Adrenal gland (tissue), 5 donors: Measurements from ENCODE around the gene SERGEF.
A peak's percentile ranks its signal among the peaks of the same experiment; 100 is the strongest.

Source experiments
- CTCF ChIP-seq, 6 experiments: fragments of 450-650 bp in 4 of 6; fragments of 200-600 bp in 2 of 6; sonication (generic) in 1 of 6; IDR thresholded peaks; 1 replicate in 5 of 6; 2 replicates in 1 of 6; pipeline versions ENCODE4 v1.5.1 to v1.8.0; 2016 to 2021; ENCODE audit warnings: antibody characterized with exemption in 6 of 6, mild to moderate bottlenecking in 2 of 6, moderate library complexity in 1 of 6
- POLR2A ChIP-seq, 2 donors: fragments of 450-650 bp; IDR thresholded peaks; one replicate each; pipeline ENCODE4 v1.6.1; 2017; ENCODE audit warnings: antibody characterized with exemption in 2 of 2, mild to moderate bottlenecking in 2 of 2, moderate library complexity in 1 of 2
- donor health status: DM: no; HTN: no; CAD: no.

GRCh38 chr11:18012906-18013781 is at the start of gene SERGEF:
- TF ChIP-seq POLR2A (IDR thresholded peaks at IDR 0.05) (peak; percentile 50 to 87), CTCF (IDR thresholded peaks at IDR 0.05) (peak in 1 of 6 experiments; percentile 54)
